K562 (cell line): ENCODE results near the gene ISYNA1. TPM values are rescaled to one million over a fixed set of nuclear protein-coding genes. Genes with fewer than 3 reads are reported as not detected.
A peak's percentile ranks its signal among the peaks of the same experiment; 100 is the strongest.

Source experiments
- CCNT2 ChIP-seq: IDR thresholded peaks from 2 replicates; pipeline ENCODE4 v1.6.1; 2011; ENCODE audit warnings: borderline replicate concordance, low read depth, mild to moderate bottlenecking, moderate library complexity, mixed read lengths, low read length; ENCODE audit not compliant: insufficient read length; ENCODE audit errors: extremely low read depth
- EZH2 ChIP-seq: IDR thresholded peaks from 2 replicates; pipeline ENCODE4 v1.6.1; 2012; ENCODE audit warnings: low read depth, mild to moderate bottlenecking, inconsistent platforms, low read length, borderline replicate concordance
- KDM2B ChIP-seq: fragments of 250-450 bp; sonication (Bioruptor Pico); IDR thresholded peaks from 2 replicates; pipeline ENCODE4 v1.8.0; 2021; ENCODE audit warnings: mild to moderate bottlenecking, moderate library complexity
- MAX ChIP-seq: sonication (generic); formaldehyde crosslinking; IDR thresholded peaks from 2 replicates; pipeline ENCODE4 v1.9.0; 2022; ENCODE audit warnings: mild to moderate bottlenecking, missing genetic modification reagents
- NFIC ChIP-seq: fragments of 450-650 bp; IDR thresholded peaks from 2 replicates; pipeline ENCODE4 v1.6.1; 2017; ENCODE audit warnings: mild to moderate bottlenecking, inconsistent platforms
- PCBP1 ChIP-seq: fragments of 200-400 bp; formaldehyde crosslinking; IDR thresholded peaks from 2 replicates; pipeline ENCODE4 v1.6.1; 2018; ENCODE audit warnings: mild to moderate bottlenecking, low read depth, low read length; ENCODE audit not compliant: poor library complexity, severe bottlenecking
- PHB ChIP-seq: fragments of 250-450 bp; sonication (Bioruptor Pico); IDR thresholded peaks from 2 replicates; pipeline ENCODE4 v1.5.0; 2021
- SMAD1 ChIP-seq: fragments of 150-350 bp; IDR thresholded peaks from 2 replicates; pipeline ENCODE4 v1.6.1; 2014; ENCODE audit warnings: low read length, low read depth; ENCODE audit not compliant: partially characterized antibody
- SRSF3 ChIP-seq: fragments of 200-400 bp; formaldehyde crosslinking; IDR thresholded peaks from 2 replicates; pipeline ENCODE4 v1.6.1; 2016; ENCODE audit warnings: mild to moderate bottlenecking, low read length, moderate library complexity; ENCODE audit not compliant: insufficient read depth
- TBL1XR1 ChIP-seq, 2 experiments: IDR thresholded peaks; 2 replicates each; pipeline ENCODE4 v1.6.1; 2012; ENCODE audit warnings: improper control_type of control experiment in 2 of 2, low read length in 2 of 2, mild to moderate bottlenecking in 1 of 2
- TCF7L2 ChIP-seq: fragments of 150-350 bp; IDR thresholded peaks from 2 replicates; pipeline ENCODE4 v1.6.1; 2016; ENCODE audit warnings: low read depth, mild to moderate bottlenecking, low read length, moderate library complexity
- TRIM28 ChIP-seq: fragments of 450-650 bp; IDR thresholded peaks from 2 replicates; pipeline ENCODE4 v1.6.1; 2017
- ZKSCAN3 ChIP-seq: fragments of 250-450 bp; sonication (Bioruptor Pico); IDR thresholded peaks from 2 replicates; pipeline ENCODE4 v1.4.0; 2020
- ZNF165 ChIP-seq: fragments of 250-450 bp; sonication (Bioruptor Pico); IDR thresholded peaks from 2 replicates; pipeline ENCODE4 v1.4.0; 2020; ENCODE audit warnings: borderline replicate concordance
- ZNF507 ChIP-seq: conservative IDR thresholded peaks from 2 replicates; pipeline ENCODE4 v1.6.1; 2017; ENCODE audit warnings: missing genetic modification characterization, missing compliant biosample characterization
- ZNF655 ChIP-seq: fragments of 250-450 bp; sonication (Bioruptor Pico); IDR thresholded peaks from 2 replicates; pipeline ENCODE4 v1.5.0; 2021
- polyA plus RNA-seq, 8 experiments: library from polyadenylated mRNA; depleted of rRNA in 4 of 8; stranded (reverse) in 5 of 8; unstranded in 3 of 8; fragments of >200 nt; fragmentation: Nextera tagmentation in 2 of 8; fragmentation: Illumina TruSeq in 1 of 8; extraction: Ambion mirVana in 2 of 8; extraction: Trizol in 1 of 8; gene quantifications; 2 replicates each; pipeline versions ENCODE4 v1.2.1 to v1.2.3, GENCODE V29; 2011 to 2014; ENCODE audit warnings: inconsistent platforms in 1 of 8, missing spikeins in 1 of 8
- total RNA-seq, 7 experiments: library from RNA; depleted of rRNA in 6 of 7; stranded (reverse); fragments of >200 nt in 6 of 7; fragmentation: Illumina TruSeq in 2 of 7; extraction: Trizol in 2 of 7; gene quantifications; 2 replicates each; pipeline versions ENCODE4 v1.2.1 to v1.2.3, GENCODE V29; 2011 to 2021; ENCODE audit warnings: low replicate concordance in 1 of 7
- TF ChIP-seq, protein P1 (sequence below), 2 experiments: fragments of 450-650 bp in 1 of 2; sonication (generic) in 1 of 2; formaldehyde crosslinking in 1 of 2; IDR thresholded peaks; 2 replicates each; pipeline versions ENCODE4 v1.7.1 to v1.9.0; 2016 to 2022; ENCODE audit warnings: inconsistent platforms in 1 of 2, mild to moderate bottlenecking in 1 of 2, missing genetic modification reagents in 1 of 2

Gene ISYNA1
- total and polyA plus RNA-seq, 9 of the 15 experiments (the other 6 are each of a cell fraction or from before 2014, with no cell fraction given), result 21.8 to 460 (median 93.2) TPM

DNA sequence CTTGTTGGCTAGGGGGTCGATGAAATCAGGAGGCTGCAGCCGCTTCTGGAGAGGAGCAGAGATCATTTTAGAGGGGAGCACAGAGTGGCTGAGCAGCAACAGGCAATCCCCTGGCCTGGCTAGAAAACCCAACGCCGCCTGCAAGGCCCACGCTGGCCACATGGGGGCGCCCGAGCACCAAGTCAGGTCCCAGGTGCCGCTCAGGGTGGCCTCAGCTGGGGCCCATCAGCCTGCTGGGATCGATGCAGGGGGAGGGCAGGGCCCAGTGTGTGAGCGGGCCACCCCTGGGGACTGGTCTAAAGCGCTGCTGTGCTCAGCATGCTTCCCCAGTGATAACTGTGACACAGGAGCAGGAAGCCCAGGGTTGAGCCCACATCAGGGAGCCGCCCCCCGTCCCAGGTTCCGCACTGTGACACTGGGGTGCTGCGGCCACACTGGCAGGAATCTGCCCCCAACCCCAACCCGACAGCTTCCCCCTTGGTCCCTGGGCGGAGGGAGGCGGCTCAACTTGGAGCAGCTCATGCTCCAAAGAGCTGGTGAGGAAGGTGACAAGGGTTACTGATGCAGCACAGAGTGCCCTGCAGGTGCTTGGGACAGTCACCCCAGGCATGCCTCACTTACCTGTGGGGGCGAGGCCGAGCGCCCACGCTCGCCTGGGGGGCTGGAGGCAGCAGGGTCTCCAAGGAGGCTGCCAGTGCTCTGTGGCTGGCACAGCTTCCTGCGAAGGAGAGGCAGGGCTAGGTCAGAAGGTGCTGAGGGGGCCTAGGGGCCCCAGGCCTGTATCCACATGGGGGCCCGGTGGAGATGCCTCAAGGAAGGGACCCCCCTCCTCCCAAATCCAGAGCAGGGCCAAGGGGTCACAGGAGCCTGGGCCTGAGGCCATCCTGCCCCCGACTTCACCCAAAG lies 13.3 kb upstream of the ISYNA1 start (continued):
- TF ChIP-seq, protein P1, sequence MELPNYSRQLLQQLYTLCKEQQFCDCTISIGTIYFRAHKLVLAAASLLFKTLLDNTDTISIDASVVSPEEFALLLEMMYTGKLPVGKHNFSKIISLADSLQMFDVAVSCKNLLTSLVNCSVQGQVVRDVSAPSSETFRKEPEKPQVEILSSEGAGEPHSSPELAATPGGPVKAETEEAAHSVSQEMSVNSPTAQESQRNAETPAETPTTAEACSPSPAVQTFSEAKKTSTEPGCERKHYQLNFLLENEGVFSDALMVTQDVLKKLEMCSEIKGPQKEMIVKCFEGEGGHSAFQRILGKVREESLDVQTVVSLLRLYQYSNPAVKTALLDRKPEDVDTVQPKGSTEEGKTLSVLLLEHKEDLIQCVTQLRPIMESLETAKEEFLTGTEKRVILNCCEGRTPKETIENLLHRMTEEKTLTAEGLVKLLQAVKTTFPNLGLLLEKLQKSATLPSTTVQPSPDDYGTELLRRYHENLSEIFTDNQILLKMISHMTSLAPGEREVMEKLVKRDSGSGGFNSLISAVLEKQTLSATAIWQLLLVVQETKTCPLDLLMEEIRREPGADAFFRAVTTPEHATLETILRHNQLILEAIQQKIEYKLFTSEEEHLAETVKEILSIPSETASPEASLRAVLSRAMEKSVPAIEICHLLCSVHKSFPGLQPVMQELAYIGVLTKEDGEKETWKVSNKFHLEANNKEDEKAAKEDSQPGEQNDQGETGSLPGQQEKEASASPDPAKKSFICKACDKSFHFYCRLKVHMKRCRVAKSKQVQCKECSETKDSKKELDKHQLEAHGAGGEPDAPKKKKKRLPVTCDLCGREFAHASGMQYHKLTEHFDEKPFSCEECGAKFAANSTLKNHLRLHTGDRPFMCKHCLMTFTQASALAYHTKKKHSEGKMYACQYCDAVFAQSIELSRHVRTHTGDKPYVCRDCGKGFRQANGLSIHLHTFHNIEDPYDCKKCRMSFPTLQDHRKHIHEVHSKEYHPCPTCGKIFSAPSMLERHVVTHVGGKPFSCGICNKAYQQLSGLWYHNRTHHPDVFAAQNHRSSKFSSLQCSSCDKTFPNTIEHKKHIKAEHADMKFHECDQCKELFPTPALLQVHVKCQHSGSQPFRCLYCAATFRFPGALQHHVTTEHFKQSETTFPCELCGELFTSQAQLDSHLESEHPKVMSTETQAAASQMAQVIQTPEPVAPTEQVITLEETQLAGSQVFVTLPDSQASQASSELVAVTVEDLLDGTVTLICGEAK (IDR thresholded peaks at IDR 0.05), result no peak
- TF ChIP-seq, protein P1 (CRISPR knock-in tag; IDR thresholded peaks at IDR 0.05), result no peak
- TF ChIP-seq TBL1XR1 (IDR thresholded peaks at IDR 0.05; ENCODE audit: low read length in 2 of 2) (no peak), ZKSCAN3 (CRISPR knock-in tag) (no peak), MAX (peak; percentile 55), PHB (CRISPR knock-in tag) (no peak), ZNF507 (tag) (no peak), NFIC (no peak), KDM2B (CRISPR knock-in tag) (no peak), TCF7L2 (no peak), CCNT2 (no peak), EZH2 (no peak), SMAD1 (no peak), TRIM28 (no peak), ZNF655 (CRISPR knock-in tag) (no peak), PCBP1 (no peak), ZNF165 (CRISPR knock-in tag) (no peak), SRSF3 (no peak)
